Fibroblast of skin of right quadriceps (primary cell): ENCODE measurements around the gene INSYN2A.
A peak's percentile ranks its signal among the peaks of the same experiment; 100 is the strongest.

Experiments used
- DNase-seq: peaks from one replicate; pipeline ENCODE4 v3.0.0-alpha.2; 2013

INSYN2A gene

DNA sequence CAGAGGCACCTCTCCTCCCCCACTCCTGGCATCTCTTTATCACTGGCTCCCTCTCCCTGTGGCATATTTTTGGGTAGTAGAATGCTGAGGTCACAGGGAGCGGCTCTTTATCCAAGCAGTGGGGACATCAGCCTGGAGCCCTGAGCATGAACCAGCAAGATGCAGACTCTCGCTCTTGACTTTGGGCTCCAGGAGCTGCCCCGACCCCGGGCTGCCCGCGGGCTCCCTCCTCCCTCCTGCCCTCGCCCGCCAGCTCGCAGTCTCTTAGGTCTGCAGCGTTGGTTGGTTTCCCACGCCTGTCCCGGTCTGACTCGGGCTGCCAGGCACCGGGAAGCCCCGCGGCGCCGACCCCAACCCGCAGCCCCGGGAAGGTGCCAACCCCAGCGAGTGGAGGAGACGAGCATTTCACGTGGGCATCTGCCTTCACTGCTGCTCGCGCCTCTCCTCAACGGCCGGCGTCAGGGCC, 1.3 kb downstream of the INSYN2A start:
- DNase-seq, result no peak

DNA sequence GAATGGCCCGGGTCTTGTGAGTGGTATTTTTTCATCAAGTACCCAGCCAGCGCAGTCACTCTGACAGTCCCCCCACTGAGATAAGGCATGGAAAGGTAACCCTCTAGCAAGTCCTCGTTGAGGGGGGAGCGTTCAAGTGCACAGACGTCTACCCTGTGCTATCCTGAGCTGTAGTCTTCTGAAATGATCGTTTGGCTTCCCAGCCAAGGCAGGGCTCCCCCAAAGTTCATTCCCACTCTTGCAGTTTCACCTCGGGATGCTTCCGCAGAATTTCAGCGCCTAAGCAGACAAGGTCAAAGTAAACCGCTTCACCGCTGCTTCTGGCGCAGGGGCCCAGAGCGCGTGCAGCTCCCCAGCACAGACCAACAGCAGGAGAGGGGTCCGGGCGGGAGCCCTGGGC, 1.8 kb downstream of the INSYN2A start:
- no peak for DNase-seq

DNA sequence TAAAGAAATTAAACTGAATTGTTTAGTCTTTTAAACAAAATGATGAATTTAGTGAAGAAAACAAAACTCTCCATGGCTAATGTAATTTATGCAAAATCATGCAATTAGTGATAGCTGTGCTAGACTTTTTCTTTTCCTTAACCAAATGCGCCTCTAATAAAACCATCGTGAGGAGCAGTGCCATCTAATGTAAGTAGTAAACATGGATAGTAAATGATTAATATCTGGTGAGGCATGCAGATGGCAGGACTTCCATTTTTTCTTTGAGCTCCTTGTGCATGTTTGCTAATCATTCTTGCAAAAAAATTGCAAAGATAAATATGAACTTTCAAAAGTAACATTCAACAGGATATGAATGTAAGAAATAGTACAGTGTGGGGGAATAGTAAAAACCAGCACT, 2.3 kb downstream of the INSYN2A start:
- DNase-seq, result no peak

DNA sequence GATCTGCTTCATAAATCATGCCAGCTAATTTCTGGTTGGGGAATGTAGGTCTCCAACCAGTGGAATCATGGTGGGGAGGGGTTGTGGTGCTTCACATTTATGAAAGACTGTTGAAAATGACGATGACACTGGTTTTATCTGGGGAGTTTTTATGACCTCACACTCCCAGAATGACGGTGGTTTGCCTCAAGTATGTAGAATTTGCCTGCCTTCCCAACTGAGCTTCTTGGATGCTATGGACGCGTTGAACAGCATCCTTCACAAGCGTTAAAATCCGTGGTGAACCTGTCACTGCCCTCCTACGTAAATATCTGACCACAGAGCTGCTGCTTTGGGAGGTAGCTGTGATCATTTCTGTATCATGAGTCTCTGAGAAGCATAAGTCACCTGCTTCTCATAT, 3.3 kb downstream of the INSYN2A start:
- peak; percentile 76 for DNase-seq

DNA sequence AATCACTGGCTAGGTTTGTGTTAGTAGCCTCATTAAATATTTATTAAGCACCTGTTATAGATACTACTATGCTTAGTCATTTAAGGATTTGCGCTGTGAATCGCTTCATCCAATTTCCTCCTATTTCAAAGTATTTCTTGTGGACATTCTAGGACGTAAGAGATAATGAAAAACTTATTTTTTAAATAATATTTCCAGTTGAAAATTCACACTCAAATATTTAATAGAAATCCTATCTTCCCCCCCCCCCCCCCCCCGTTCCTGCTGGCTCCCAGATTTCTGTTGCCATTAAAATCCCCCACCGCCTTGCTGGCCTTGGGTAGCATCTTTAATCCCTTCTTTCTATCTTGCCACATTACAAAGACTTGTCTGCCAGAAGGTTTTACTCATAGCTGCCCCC, 6.0 kb downstream of the INSYN2A start:
- DNase-seq, result no peak

DNA sequence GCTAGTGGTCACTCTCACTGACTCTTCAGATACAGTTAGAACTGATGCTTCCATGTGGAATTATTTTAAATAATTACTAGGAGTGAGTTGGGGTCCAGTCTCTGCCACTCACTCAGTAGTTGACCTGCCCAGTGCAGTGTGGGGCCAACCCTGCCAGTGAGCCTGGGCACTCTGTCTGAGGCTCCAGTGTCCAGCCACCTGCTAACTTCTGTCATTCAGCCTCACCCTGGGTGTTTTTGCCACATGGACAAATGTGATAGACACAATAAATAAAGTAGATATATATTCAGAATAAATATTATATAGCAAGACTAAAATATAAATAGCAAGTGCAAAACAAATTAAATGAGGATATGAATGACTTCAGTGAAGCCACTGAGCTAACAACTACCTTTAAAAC, 7.2 kb downstream of the INSYN2A start:
- no peak for DNase-seq

DNA sequence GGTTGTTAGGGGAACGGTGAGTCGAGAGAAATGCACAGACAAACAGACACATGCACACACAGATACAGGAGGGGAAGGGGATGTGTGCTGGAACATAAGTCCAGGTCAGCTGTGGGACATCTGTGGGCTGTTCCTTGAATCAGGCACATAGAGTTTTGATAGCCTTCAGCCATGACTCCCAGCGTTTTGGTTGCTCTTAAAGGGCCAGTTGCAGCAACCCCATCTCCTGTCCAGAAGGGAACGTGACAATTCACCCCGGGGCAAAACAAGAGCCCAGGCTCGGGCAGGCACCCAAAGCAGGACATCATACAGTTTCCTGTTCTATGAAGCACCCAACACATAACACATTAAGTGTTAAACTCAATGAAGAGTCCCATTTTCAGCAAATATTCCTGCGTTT, 9.6 kb downstream of the INSYN2A start:
- DNase-seq, result no peak

DNA sequence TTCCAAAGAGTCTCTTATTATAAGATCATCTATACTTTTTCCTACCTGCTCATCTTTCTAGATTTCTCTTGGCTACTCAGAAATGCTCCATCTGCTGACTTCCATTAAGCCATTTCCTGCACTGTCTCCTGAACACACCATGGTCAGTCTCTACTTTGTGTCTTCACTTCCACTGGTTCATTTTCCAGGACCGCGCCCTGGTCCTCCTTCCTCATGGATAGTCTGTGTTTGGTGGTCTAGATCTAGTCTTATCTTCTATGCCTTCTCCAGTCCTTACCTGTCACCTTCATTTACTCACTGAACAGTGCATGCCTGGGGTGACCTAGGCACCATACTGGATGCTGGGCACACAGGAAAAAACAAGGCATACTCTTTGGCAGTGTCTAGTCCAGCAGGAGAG, 11.8 kb downstream of the INSYN2A start:
- no peak for DNase-seq

DNA sequence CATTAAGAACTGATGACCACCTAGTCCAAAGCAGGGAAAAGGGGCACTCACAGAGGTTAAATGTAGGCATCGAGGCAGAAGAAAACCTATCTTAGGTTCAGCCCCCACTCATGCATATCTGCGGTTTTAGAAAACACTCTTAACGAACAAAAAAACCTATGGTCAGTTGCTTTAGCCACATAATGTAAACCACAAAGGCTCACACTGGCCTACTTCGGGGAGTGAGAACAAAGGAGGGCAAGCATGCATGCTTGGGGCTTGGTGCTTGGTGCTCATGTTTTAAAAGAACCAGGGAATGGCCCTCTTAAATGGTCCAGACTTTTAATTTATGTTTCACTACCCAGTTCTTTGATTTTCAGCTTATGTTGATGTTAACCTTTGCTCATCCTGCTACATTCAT, 14.2 kb downstream of the INSYN2A start:
- no peak for DNase-seq

DNA sequence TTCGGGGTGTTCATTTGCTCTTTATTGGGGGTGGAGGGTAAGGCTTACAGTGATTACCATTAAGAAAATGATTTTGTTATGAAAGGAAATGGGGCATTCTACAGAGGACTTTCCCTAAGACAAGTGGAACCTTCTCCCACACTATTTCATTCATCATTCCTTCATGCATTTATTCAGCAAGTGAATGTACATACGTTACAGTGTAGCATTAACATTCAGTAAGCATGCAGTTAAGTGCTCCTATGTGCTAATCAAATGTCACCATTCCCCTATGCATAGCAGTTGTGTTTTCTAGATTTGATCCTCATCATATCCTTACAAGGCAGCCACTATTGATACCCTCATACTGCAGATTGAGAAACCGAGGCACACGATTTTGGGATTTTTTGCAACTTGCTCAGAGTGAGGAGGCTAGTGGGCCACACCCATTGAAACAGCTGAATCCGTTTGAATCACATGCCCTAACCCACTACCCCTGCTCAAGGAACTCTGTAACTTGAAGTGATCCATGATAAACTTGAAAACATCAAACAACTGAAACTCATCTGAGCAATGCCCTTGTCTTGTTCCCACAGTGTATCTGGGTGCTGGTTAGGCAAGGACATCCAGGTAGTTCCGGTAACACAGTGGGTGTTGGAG, 16.7 kb downstream of the INSYN2A start:
- DNase-seq, result no peak

DNA sequence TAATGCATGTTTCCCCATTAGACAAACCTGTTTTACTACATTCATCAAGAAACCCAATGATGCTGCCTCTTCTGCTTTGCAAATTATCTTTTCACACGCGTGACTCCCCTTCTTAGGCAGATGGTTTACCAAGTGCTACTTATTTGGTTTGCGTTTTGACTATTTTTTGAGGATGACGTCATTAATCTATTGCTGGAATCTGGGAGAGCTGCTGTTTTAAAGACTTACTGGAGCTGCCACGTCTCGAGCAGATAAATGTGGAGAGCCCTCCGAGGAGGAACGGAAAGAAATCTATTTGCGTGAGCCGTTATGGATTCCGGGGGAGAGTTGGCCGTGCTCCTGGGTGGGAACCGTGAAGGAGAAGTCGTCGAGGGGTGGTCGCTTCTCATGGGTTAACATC, 19.7 kb downstream of the INSYN2A start:
- no peak for DNase-seq

DNA sequence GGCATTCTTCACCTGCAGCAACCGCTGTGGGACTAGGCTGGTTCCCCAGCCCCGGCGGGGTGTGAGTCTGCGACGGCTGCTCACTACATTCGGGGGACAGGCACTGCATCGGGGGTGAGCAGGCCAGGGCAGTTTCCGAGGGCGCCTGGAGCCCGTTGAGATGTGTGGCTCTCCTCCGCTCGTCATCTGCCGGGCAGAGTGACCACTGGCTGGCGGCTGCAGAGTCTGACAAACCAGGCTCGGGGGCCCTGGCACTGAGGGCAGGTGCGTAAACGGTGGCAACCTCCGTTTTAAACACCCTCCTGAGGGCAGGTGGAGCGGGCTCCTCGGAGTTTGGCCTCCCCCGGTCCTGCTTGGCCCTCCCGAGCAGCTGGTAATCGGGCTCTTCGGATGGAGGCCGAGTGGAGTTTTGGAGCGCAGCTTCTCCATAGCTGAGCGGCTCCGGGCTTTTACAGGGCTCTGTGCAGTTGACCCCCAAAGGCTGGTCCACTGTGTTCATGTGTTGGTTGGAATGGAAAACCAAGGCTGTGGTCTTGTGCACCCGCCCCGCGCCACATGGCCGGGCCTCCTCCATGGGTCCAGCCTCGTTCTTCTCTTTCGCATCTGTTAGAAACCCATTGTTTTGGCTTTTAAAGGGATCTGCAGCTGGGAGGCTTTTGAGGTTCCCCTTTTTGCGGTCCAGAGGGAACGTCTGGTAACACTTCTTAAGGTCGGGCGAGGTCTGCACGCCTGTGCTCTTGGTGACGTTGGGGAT, 20.9 kb downstream of the INSYN2A start:
- DNase-seq, result no peak

DNA sequence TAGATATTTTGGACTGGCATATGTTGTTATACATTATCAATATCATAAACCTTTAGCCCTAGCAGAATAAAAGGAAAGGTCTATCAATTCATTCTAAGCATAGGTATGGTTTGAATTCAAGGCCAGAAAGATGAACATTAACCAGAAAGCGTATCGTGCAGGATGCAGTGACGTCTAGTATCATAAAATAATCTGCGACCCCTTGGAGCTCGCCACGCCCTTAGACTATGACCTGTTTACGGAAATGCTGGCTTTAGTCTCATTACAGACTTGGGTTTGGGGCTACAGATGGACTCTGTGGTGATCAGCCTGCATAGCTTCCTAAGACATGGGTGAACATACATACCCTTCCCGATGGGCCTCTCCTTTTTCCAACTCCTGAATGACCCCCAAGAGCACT, 21.5 kb downstream of the INSYN2A start:
- DNase-seq, result no peak

DNA sequence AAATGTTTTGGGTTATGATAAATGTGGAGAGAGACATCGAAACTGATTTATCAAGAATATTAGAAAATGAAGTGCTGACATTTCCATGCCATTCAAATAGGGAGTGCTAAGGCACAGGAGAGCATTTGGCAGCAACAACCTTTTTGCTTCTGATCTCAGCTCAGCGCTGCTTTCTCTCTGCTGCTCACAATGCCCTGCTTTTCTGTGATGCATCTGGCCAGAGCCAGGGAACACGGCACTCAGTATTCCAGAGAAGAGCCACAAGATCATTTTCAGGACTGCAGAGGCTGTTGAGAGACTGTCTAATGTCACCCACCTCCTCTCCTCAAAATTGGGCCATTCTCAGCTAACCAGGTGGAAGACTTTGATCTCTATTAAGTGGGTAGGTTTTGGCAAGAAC, 28.1 kb downstream of the INSYN2A start:
- no peak for DNase-seq

DNA sequence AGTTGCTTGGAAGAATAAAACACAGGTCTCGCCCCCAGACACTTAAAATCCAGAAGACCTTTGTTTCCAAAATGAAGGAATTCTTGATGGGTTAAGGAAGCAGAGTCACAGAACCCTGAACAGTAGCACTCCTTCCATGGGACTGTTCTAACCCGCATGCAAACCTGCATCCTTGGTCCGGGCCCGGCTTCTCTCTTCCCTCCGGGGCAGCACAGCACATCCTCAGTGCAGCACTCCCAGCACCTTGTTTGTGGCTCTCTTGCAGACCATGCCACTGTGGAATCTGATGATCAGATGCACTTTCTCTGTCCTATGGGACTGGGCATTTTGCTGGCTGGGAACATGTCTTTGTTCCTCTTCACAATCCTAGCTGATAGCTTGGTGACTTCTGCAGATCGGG, 33.5 kb downstream of the INSYN2A start:
- DNase-seq, result no peak

DNA sequence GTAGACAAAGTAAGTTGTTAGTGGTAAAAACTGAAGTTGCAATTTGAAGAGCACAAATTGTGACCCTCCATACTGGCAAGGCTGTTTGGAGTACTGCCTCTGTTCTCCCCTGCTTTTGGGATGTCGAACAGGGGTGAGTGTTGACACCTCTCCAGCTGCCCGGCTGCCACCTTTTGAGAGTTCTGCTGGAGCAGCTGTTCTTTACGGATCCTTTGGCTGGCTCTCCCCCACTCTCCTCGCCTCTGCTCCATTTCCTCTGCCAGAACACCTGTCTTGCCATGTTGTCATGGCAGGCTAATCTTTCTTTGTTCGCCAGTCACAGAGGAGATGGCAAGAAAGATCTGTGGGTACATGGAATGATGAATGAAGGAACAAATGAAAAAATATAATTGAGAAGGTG, 34.9 kb downstream of the INSYN2A start:
- DNase-seq, result no peak

DNA sequence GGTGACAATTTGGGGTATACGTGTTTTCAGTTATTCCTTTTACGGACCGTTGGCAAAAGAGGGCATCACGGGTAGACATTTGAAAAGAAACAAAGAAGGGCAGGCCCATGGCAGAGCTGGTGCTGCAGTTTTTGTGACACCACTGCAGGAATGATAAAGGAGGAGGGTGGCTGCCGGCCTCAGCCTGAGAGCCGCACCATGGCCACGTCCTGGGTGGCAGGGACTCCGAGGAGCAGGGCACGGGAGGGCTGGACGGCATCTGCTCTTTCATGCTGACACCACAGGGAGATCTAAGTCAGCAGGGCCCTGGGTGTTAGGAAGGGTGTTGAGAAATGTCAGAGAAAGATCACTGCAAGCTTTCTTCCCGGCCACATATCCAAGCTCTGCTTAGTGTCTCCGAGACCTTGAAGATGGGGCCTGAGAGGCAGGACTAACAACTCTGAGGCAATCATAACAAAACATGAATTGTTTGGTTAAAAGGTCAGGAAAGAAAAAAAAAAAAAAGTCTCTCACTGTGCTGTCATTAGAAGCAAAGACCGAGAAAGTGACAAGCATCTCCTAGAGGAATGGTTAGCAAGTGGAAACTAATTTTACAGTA, 36.6 kb downstream of the INSYN2A start:
- no peak for DNase-seq

DNA sequence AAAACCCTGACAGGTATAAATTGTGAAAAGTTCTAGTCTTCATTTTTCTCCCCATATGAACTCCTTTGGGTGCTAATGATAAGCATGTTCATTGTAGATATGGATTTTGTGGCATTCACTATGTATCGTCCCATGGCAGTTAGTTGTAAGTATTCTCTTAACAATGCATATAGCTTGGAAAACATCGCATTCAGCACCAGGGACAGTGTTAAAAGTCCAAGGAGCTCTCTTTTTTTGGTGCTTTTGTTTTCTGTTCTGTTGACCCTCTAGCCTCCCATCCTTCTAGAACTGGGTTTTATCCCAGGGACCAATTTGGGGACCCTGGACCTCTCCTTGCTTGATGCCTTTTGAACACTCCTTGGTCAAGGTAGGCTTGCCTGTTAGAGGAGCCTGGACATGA, 37.7 kb downstream of the INSYN2A start:
- no peak for DNase-seq

DNA sequence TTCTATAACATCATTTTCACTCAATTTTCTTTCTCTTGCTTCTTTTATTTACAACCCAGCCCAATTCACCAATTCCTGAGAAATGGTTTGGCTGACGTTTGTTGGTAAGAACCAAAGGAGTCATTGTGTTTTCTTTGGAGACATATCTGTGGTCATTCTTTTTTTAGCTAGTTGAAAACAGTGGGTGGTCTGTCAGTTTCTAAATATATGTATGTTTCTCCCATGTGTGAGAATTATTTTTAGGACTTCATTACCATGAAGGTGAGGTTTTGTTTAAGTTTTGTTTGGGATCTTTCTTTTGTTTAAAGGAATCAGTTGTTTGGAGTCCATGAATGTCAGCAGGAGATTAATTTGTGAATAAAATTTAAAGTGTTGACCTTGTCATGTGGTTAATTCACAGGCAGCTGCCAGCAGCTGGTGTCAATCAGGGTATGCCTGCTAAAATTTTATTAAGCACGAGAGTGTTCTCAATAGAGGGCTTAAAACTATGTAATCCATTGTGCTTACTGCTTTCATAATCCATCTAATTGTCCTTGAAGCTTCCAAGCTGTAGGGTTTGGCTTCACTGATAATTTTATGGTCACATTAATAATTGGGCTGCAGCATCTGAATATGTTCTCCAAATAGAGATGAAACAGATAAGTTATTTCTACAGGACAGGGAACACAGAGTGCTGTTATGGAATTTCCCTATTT, 38.7 kb downstream of the INSYN2A start:
- peak; percentile 66 for DNase-seq

DNA sequence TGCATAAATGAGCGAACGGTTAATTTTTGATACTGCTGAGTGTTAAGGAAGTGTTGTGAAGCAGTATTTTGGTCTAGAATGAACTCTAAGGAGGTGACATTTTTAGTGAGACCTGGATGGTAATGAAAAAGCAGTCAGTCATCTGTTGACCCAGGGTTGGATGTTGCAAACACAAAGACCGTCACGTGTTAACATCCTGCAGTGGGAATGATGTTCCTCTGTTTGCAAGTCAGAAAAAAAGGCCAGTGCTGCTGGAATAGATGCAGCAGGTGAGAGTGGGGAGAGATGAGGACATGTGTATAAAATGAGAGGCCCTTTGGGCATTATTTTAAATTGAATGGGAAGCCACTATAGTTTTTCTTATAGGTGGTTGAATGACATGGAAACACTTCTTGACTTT, 39.3 kb downstream of the INSYN2A start:
- DNase-seq, result no peak

DNA sequence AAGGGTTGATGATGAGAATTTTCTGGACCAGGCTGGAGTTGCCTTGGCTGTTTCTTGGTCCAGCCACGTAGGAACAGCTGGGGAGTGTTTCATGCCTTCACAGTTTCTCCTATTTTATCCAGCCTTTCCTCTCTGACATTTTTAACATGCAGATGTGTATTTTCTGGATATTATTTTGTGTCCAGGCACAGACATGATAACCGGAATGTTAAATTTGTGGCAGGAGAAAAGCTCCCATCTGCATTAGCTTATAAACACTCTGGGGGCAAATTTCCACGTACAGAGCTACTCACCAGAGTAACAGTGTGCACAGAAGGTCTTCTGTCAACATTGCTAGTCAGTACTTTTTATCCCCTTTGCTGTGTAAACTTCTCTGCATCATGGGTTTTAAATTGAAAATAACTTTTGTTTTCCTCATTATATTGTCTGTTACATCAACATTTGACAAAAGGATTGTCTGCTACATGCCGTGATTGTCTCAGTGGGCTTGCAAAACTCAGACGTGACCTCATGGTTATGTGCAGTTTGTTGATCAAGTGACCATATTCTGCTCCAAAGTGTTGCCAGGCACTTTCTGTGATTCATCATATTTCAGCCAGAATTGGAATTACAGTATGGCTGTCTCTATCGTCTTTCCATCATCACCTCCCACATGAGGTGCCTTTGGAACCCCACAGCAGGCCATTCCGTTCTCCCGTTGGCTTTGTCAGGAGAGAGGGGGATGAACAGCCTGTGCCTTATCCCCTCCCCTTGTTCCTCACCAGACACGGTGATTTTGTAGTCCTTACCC, 41.4 kb downstream of the INSYN2A start:
- DNase-seq, result peak; percentile 22

DNA sequence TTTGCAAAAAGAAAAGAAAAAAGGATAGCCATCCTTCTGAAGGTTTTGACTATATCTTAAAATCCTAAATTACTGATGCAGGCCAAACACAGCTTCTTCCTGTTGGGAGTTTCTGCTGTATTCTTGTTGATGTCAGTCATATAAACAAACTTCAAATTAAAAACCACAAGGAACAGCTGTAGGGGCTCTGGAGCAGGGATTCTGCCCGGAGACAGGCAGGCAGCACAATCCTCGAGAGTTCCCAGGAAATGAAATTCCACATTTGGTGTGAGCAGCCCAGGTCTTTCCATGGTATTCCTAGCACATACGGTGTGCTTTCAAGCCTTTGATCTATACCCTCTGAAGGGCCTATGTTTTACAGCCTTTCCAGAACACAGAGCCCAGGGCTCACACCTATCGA, 43.2 kb downstream of the INSYN2A start:
- peak; percentile 32 for DNase-seq
